Adrenal gland (tissue), 12 donors: ENCODE data around the gene SORBS2. TPM values are rescaled to one million over a fixed set of nuclear protein-coding genes. Genes with fewer than 3 reads are reported as not detected.
A peak's percentile ranks its signal among the peaks of the same experiment; 100 is the strongest.

Source experiments
- DNase-seq, 7 donors: peaks; one replicate each; pipeline ENCODE4 v3.0.0-alpha.2; 2019 to 2020
- H3K27ac ChIP-seq, 5 donors: fragments of 200-600 bp; sonication (generic) in 4 of 5; 1 replicate in 3 of 5; 2 replicates in 2 of 5; pipeline versions ENCODE4 v1.5.1 to v1.8.0; 2016 to 2020; ENCODE audit warnings: mild to moderate bottlenecking in 1 of 5
- H3K27me3 ChIP-seq: fragments of 200-600 bp; 2 replicates; pipeline ENCODE4 v1.8.0; 2021
- H3K36me3 ChIP-seq, 2 donors: fragments of 200-600 bp; replicated peaks in 1 of 2; 1 replicate in 1 of 2; 2 replicates in 1 of 2; pipeline versions ENCODE4 v1.5.1 to v1.8.0; 2018 to 2022
- H3K4me1 ChIP-seq, 2 donors: fragments of 200-600 bp; replicated peaks in 1 of 2; 1 replicate in 1 of 2; 2 replicates in 1 of 2; pipeline versions ENCODE4 v1.5.1 to v1.8.0; 2018 to 2021
- H3K4me3 ChIP-seq, 4 donors: fragments of 200-600 bp; sonication (generic) in 3 of 4; one replicate each; pipeline ENCODE4 v1.5.1; 2016 to 2018
- H3K9me3 ChIP-seq, 3 donors: fragments of 200-600 bp; sonication (generic) in 1 of 3; replicated peaks in 1 of 3; 1 replicate in 2 of 3; 2 replicates in 1 of 3; pipeline versions ENCODE4 v1.5.1 to v1.8.0; 2016 to 2021
- POLR2A ChIP-seq, 2 donors: fragments of 450-650 bp; IDR thresholded peaks; one replicate each; pipeline ENCODE4 v1.6.1; 2017; ENCODE audit warnings: antibody characterized with exemption in 2 of 2, mild to moderate bottlenecking in 2 of 2, moderate library complexity in 1 of 2
- WGBS, 4 donors: extraction: QIAGEN DNeasy Blood & Tissue Kit in 2 of 4; methylation state at CpG; one replicate each; pipeline versions ENCODE4 v1.1.5 to v1.1.7; 2013 to 2017; 5-methylcytosine and 5-hydroxymethylcytosine counted together
- intact Hi-C, 2 donors: fragments of 100-400 bp; cut with DNase I; formaldehyde crosslinking; loops; one replicate each; pipeline versions ENCODE4 v1.14.1 to v1.15.0; 2022 to 2023
- polyA plus RNA-seq, 3 donors: library from polyadenylated mRNA; stranded (reverse); fragments of 200-250 nt in 2 of 3; fragments of 350-450 nt in 1 of 3; fragmentation: Illumina TruSeq in 1 of 3; extraction: RNeasy Lipid Tissue Mini Kit (QIAGEN cat#74804) in 1 of 3; gene quantifications; one replicate each; pipeline ENCODE4 v1.2.3, GENCODE V29; 2013 to 2014
- total RNA-seq, 9 donors: library from RNA; depleted of rRNA in 4 of 9; stranded (reverse); fragments of >200 nt in 4 of 9; fragments of 120-200 nt in 1 of 9; fragmentation: NEBNext Ultra II Directional in 1 of 9; extraction: Animal tissue kit (Norgen Biotek cat#: 25700) in 1 of 9; gene quantifications; one replicate each; pipeline versions ENCODE4 v1.1.0 to v1.2.4, GENCODE V29; 2013 to 2023
- TF ChIP-seq, protein P1 (sequence below), 6 experiments: fragments of 450-650 bp in 4 of 6; fragments of 200-600 bp in 2 of 6; sonication (generic) in 1 of 6; IDR thresholded peaks; 1 replicate in 5 of 6; 2 replicates in 1 of 6; pipeline versions ENCODE4 v1.5.1 to v1.8.0; 2016 to 2021; ENCODE audit warnings: antibody characterized with exemption in 6 of 6, mild to moderate bottlenecking in 2 of 6, moderate library complexity in 1 of 6
- donor health status: healthy with polysubstance abuse.
- donor health status: Bipolar disorder and iron deficiency.
- donor health status: DM: yes; HTN: yes; CAD: no.
- donor health status: DM: no; HTN: no; CAD: no.
- donor health status: DM: no; HTN: no; CAD: no.
- donor health status: DM: yes; HTN: yes; CAD: no.

Gene SORBS2
- total and polyA plus RNA-seq, 12 donors, result 126 to 875 (median 582) TPM

DNA sequence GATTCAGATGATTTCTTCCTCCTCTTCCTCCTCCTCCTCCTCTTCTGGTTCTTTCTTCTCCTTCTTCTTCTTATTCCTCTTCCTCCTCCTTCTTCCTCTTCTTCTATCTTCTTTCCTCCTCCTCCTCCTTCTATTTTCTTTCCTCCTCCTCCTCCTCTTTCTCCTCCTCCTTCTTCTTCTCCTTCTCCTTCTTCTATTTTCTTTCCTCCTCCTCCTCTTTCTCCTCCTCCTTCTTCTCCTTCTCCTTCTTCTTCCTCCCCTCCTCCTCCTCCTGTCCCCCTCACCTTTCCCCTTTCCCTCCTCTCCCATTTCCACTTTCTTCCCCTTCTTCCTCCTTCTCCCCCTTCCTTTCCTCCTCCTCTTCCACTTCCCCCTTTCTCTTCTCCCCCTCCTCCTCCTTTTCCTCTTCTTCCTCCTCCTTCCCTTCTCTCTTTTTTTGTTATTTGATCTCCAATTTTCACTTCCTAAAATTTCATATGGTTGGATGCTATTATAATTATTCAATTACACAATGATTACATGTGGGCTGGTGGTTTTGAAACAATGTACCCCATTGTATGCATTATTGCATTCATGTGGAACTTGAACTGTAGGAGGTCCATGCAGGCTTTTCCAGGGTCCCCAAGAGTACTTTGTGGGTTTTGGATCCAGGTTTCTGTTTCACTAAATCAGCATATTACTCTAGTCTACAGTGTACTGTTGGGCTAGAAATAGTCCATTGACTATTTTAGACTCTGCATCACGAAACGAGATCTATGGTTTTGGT is 68.1 kb downstream of the SORBS2 start:
- Histone ChIP-seq H3K4me1 (peaks cover 42 to 45% of the 10 kb centered on the region in 2 donors), H3K27ac (peak overlapping the region in 2 of 5 donors; percentile 77), H3K36me3 (no peaks in the 10 kb centered on the region), H3K9me3 (no peaks in the 10 kb centered on the region), H3K4me3 (no peak overlapping the region), H3K27me3 (no peaks in the 10 kb centered on the region)
- intact Hi-C loops, result no loop called here
- TF ChIP-seq POLR2A (IDR thresholded peaks at IDR 0.05), result no peak
- TF ChIP-seq, protein P1, sequence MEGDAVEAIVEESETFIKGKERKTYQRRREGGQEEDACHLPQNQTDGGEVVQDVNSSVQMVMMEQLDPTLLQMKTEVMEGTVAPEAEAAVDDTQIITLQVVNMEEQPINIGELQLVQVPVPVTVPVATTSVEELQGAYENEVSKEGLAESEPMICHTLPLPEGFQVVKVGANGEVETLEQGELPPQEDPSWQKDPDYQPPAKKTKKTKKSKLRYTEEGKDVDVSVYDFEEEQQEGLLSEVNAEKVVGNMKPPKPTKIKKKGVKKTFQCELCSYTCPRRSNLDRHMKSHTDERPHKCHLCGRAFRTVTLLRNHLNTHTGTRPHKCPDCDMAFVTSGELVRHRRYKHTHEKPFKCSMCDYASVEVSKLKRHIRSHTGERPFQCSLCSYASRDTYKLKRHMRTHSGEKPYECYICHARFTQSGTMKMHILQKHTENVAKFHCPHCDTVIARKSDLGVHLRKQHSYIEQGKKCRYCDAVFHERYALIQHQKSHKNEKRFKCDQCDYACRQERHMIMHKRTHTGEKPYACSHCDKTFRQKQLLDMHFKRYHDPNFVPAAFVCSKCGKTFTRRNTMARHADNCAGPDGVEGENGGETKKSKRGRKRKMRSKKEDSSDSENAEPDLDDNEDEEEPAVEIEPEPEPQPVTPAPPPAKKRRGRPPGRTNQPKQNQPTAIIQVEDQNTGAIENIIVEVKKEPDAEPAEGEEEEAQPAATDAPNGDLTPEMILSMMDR (IDR thresholded peaks at IDR 0.05), result no peak
- DNase-seq, result no peak
- WGBS, 4 donors, result 74 to 86% (median 81%) methylated on average over 2 of the region's 2 CpGs

DNA sequence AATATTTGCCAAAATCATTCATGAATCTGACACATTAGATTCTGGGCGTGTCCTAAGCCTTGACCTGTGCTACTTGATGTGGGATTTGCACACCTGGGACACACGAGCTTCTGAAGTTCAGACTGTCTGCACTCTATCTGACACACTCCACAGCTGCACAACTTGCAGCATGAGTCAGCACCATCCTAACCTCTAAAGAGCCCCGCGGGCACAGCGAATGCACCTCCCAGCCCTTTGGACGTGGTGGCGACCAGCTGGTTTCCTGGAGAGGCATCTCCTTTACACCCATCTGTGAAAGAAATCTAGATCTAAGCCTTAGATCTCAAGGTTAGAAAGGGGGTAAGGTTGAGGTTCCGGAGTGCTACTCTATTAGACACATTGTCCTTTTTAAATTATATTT is 69.2 kb downstream of the SORBS2 start:
- no peak overlapping the region for H3K4me3 ChIP-seq
- H3K27me3 ChIP-seq, result no peaks in the 10 kb centered on the region
- intact Hi-C loops, result no loop called here
- H3K36me3 ChIP-seq, result no peaks in the 10 kb centered on the region
- peaks cover 49 to 56% of the 10 kb centered on the region in 2 donors for H3K4me1 ChIP-seq
- peak overlapping the region in 4 of 5 donors; percentile 40 to 80 (median 72) for H3K27ac ChIP-seq
- TF ChIP-seq, protein P1 (IDR thresholded peaks at IDR 0.05), result no peak
- TF ChIP-seq POLR2A (IDR thresholded peaks at IDR 0.05), result no peak
- WGBS, 4 donors, result 17 to 57% (median 31%) methylated on average over 8 of the region's 8 CpGs
- DNase-seq, result peak; percentile 67 to 81 (median 74)
- H3K9me3 ChIP-seq, result no peaks in the 10 kb centered on the region

DNA sequence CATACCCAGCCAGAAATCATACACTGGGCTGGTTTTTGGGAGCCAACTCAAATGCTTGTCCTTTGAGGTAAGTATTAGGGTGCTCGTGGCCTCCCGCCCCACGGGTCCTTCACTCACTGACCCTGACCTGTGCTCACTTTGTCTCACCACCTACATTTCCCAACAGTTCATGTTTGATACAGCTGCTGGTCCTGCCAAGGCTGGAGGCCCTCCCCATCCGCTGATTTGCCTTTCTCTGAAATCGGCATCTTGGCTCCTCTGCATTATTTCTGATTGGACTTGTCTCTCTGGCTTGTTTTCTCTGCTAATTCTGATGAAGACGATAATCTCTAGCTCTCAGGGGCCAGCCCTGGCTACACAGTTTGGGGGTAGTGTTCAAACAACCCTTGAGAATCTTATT is 70.2 kb downstream of the SORBS2 start:
- intact Hi-C loops, result no loop called here
- H3K36me3 ChIP-seq, result no peaks in the 10 kb centered on the region
- H3K27ac ChIP-seq, result peak overlapping the region in 4 of 5 donors; percentile 40 to 80 (median 72)
- H3K27me3 ChIP-seq, result no peaks in the 10 kb centered on the region
- TF ChIP-seq, protein P1 (IDR thresholded peaks at IDR 0.05), result no peak
- no peak for TF ChIP-seq POLR2A (IDR thresholded peaks at IDR 0.05)
- WGBS, 4 donors, result 39 to 66% (median 51%) methylated on average over 6 of the region's 6 CpGs
- H3K4me3 ChIP-seq, result no peak overlapping the region
- peak in 3 of 7 donors; percentile 49 to 68 (median 51) for DNase-seq
- H3K4me1 ChIP-seq, result peaks cover 56 to 66% of the 10 kb centered on the region in 2 donors
- no peaks in the 10 kb centered on the region for H3K9me3 ChIP-seq

DNA sequence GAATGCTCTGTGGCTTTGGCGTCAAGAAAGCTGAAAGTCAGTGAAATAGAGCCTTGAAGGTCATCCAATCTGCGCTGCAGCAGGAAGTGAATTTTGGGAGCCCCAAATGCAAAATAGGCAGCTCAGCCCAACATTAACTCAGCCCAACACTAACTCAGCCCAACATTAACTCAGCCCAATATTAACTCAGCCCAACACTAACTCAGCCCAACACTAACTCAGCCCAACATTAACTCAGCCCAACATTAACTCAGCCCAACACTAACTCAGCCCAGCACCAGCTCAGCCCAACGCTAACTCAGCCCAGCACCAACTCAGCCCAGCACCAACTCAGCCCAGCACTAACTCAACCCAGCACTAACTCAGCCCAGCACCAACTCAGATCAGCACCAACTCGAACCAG is 71.5 kb downstream of the SORBS2 start:
- H3K9me3 ChIP-seq, result no peaks in the 10 kb centered on the region
- 58 to 63% (median 61%) methylated on average over 4 of the region's 4 CpGs for WGBS, 4 donors
- H3K27ac ChIP-seq, result peak overlapping the region in 4 of 5 donors; percentile 33 to 82 (median 75)
- no peaks in the 10 kb centered on the region for H3K27me3 ChIP-seq
- no peak overlapping the region for H3K4me3 ChIP-seq
- TF ChIP-seq, protein P1 (IDR thresholded peaks at IDR 0.05), result no peak
- TF ChIP-seq POLR2A (IDR thresholded peaks at IDR 0.05), result no peak
- DNase-seq, result peak in 2 of 7 donors; percentile 44 to 46
- H3K36me3 ChIP-seq, result no peaks in the 10 kb centered on the region
- intact Hi-C loops, result no loop called here
- peaks cover 56 to 79% of the 10 kb centered on the region in 2 donors for H3K4me1 ChIP-seq
